K562 (cell line): ENCODE measurements around the gene LMBR1. TPM values are rescaled to one million over a fixed set of nuclear protein-coding genes. Genes with fewer than 3 reads are reported as not detected.

ENCODE experiments used
- ARHGAP35 ChIP-seq: fragments of 450-650 bp; IDR thresholded peaks from 2 replicates; pipeline ENCODE4 v1.6.1; 2018; ENCODE audit not compliant: partially characterized antibody
- CBX2 ChIP-seq: fragments of 200-600 bp; sonication (generic); IDR thresholded peaks from one replicate; pipeline ENCODE4 v1.6.1; 2012; ENCODE audit warnings: mild to moderate bottlenecking, low read length, inconsistent platforms; ENCODE audit not compliant: insufficient read depth, poor library complexity, severe bottlenecking
- DDX20 ChIP-seq: fragments of 450-650 bp; IDR thresholded peaks from 2 replicates; pipeline ENCODE4 v1.6.1; 2016; ENCODE audit warnings: missing genetic modification characterization, low read depth, mild to moderate bottlenecking, missing compliant biosample characterization, moderate library complexity
- GTF2E2 ChIP-seq: fragments of 200-800 bp; sonication (Bioruptor generic); IDR thresholded peaks from 2 replicates; pipeline ENCODE4 v1.6.1; 2016; ENCODE audit warnings: missing genetic modification characterization, missing compliant biosample characterization
- HDAC8 ChIP-seq: fragments of 450-650 bp; IDR thresholded peaks from 2 replicates; pipeline ENCODE4 v1.6.1; 2016; ENCODE audit warnings: mild to moderate bottlenecking, missing genetic modification characterization, moderate library complexity, missing compliant biosample characterization
- HMGN3 ChIP-seq: IDR thresholded peaks from 2 replicates; pipeline ENCODE4 v1.6.1; 2011; ENCODE audit warnings: borderline replicate concordance, low read depth, mild to moderate bottlenecking, mixed read lengths, low read length; ENCODE audit not compliant: insufficient read length; ENCODE audit errors: extremely low read depth
- HOXB6 ChIP-seq: fragments of 250-450 bp; sonication (Bioruptor Pico); IDR thresholded peaks from 2 replicates; pipeline ENCODE4 v1.5.1; 2022; ENCODE audit warnings: mild to moderate bottlenecking, borderline replicate concordance
- HSF4 ChIP-seq: fragments of 250-450 bp; sonication (Bioruptor Pico); IDR thresholded peaks from 2 replicates; pipeline ENCODE4 v2.1.2; 2022; ENCODE audit warnings: mild to moderate bottlenecking, moderate library complexity, borderline replicate concordance
- JUND ChIP-seq, 2 experiments: IDR thresholded peaks; 2 replicates in 1 of 2; 3 replicates in 1 of 2; pipeline ENCODE4 v1.6.1; 2011; ENCODE audit warnings: borderline replicate concordance in 2 of 2, low read depth in 2 of 2, low read length in 2 of 2, improper control_type of control experiment in 1 of 2, missing biosample characterization in 1 of 2, missing genetic modification characterization in 1 of 2, missing genetic modification reagents in 1 of 2
- MAFG ChIP-seq: fragments of 450-650 bp; conservative IDR thresholded peaks from 2 replicates; pipeline ENCODE4 v1.6.1; 2016; ENCODE audit warnings: missing genetic modification characterization, missing compliant biosample characterization
- MEF2D ChIP-seq: conservative IDR thresholded peaks from 2 replicates; pipeline ENCODE4 v1.6.1; 2016; ENCODE audit warnings: low read depth, missing genetic modification characterization, missing compliant biosample characterization
- NEUROD1 ChIP-seq: fragments of 150-350 bp; IDR thresholded peaks from 2 replicates; pipeline ENCODE4 v1.6.1; 2014; ENCODE audit warnings: borderline replicate concordance, low read length, low read depth; ENCODE audit not compliant: partially characterized antibody
- NR2F6 ChIP-seq: fragments of 450-650 bp; formaldehyde crosslinking; IDR thresholded peaks from 2 replicates; pipeline ENCODE4 v1.4.0; 2020; ENCODE audit warnings: mild to moderate bottlenecking
- PTTG1 ChIP-seq: fragments of 450-650 bp; IDR thresholded peaks from 2 replicates; pipeline ENCODE4 v1.6.1; 2016; ENCODE audit warnings: low read depth, mild to moderate bottlenecking, missing genetic modification characterization, missing compliant biosample characterization
- PYGO2 ChIP-seq: fragments of 450-650 bp; IDR thresholded peaks from 2 replicates; pipeline ENCODE4 v1.6.1; 2016; ENCODE audit warnings: mild to moderate bottlenecking, missing genetic modification characterization, moderate library complexity, missing compliant biosample characterization
- STAG1 ChIP-seq: sonication (generic); formaldehyde crosslinking; IDR thresholded peaks from 2 replicates; pipeline ENCODE4 v1.5.0; 2020; ENCODE audit warnings: missing genetic modification reagents, borderline replicate concordance
- ZBED1 ChIP-seq: IDR thresholded peaks from 2 replicates; pipeline ENCODE4 v1.6.1; 2014
- ZFP1 ChIP-seq: fragments of 450-650 bp; formaldehyde crosslinking; IDR thresholded peaks from 2 replicates; pipeline ENCODE4 v1.4.0; 2020; ENCODE audit warnings: mild to moderate bottlenecking, mixed read lengths
- ZNF12 ChIP-seq: sonication (generic); formaldehyde crosslinking; IDR thresholded peaks from 2 replicates; pipeline ENCODE4 v1.4.0; 2020; ENCODE audit warnings: mild to moderate bottlenecking, missing genetic modification reagents
- ZNF121 ChIP-seq: sonication (generic); formaldehyde crosslinking; conservative IDR thresholded peaks from 2 replicates; pipeline ENCODE4 v1.8.0; 2022; ENCODE audit warnings: missing genetic modification reagents
- ZNF133 ChIP-seq: fragments of 250-450 bp; sonication (Bioruptor Pico); IDR thresholded peaks from 2 replicates; pipeline ENCODE4 v1.4.0; 2020; ENCODE audit warnings: mild to moderate bottlenecking
- ZNF311 ChIP-seq: fragments of 250-450 bp; sonication (Bioruptor Pico); IDR thresholded peaks from 2 replicates; pipeline ENCODE4 v1.4.0; 2020; ENCODE audit warnings: mild to moderate bottlenecking, moderate library complexity
- ZNF347 ChIP-seq: fragments of 450-650 bp; formaldehyde crosslinking; IDR thresholded peaks from 2 replicates; pipeline ENCODE4 v1.4.0; 2020; ENCODE audit warnings: low read depth, mild to moderate bottlenecking, moderate library complexity
- ZNF431 ChIP-seq: sonication (generic); formaldehyde crosslinking; IDR thresholded peaks from 2 replicates; pipeline ENCODE4 v1.8.0; 2022; ENCODE audit warnings: mild to moderate bottlenecking, missing genetic modification reagents
- ZNF583 ChIP-seq: fragments of 250-450 bp; sonication (Bioruptor Pico); IDR thresholded peaks from 2 replicates; pipeline ENCODE4 v1.4.0; 2020
- ZNF639 ChIP-seq, 2 experiments: fragments of 200-800 bp in 1 of 2; sonication (Bioruptor generic) in 1 of 2; sonication (generic) in 1 of 2; formaldehyde crosslinking in 1 of 2; IDR thresholded peaks in 1 of 2; conservative IDR thresholded peaks in 1 of 2; 2 replicates each; pipeline versions ENCODE4 v1.5.0 to v1.6.1; 2016 to 2020; ENCODE audit warnings: missing compliant biosample characterization in 1 of 2, missing genetic modification characterization in 1 of 2, missing genetic modification reagents in 1 of 2
- ZNF830 ChIP-seq: fragments of 250-450 bp; sonication (Bioruptor Pico); IDR thresholded peaks from 2 replicates; pipeline ENCODE4 v1.5.0; 2021; ENCODE audit warnings: mild to moderate bottlenecking
- polyA plus RNA-seq, 8 experiments: library from polyadenylated mRNA; depleted of rRNA in 4 of 8; stranded (reverse) in 5 of 8; unstranded in 3 of 8; fragments of >200 nt; fragmentation: Nextera tagmentation in 2 of 8; fragmentation: Illumina TruSeq in 1 of 8; extraction: Ambion mirVana in 2 of 8; extraction: Trizol in 1 of 8; gene quantifications; 2 replicates each; pipeline versions ENCODE4 v1.2.1 to v1.2.3, GENCODE V29; 2011 to 2014; ENCODE audit warnings: inconsistent platforms in 1 of 8, missing spikeins in 1 of 8
- total RNA-seq, 7 experiments: library from RNA; depleted of rRNA in 6 of 7; stranded (reverse); fragments of >200 nt in 6 of 7; fragmentation: Illumina TruSeq in 2 of 7; extraction: Trizol in 2 of 7; gene quantifications; 2 replicates each; pipeline versions ENCODE4 v1.2.1 to v1.2.3, GENCODE V29; 2011 to 2021; ENCODE audit warnings: low replicate concordance in 1 of 7

The LMBR1 gene
- total and polyA plus RNA-seq, 9 of the 15 experiments (the other 6 are each of a cell fraction or from before 2014, with no cell fraction given) = 7.7 to 90.0 (median 59.9) TPM

GRCh38 chr7:156892821-156893706 is at the start of gene LMBR1 (continued):
- TF ChIP-seq HDAC8 (tag) (0 out of 2 replicates have a peak, but pooled peaks have one; percentile 49), NR2F6 (no peak), CBX2 (no peak), ZFP1 (CRISPR knock-in tag) (no peak), HMGN3 (peak; percentile 73), ZNF431 (CRISPR knock-in tag) (peak; percentile 60; the same call in 1 of the 2 replicates), STAG1 (CRISPR knock-in tag) (no peak; the same call in 1 of the 2 replicates), DDX20 (tag) (no peak), ZNF830 (no peak), ZNF12 (CRISPR knock-in tag) (peak; percentile 23), MAFG (tag) (peak; percentile 88), ARHGAP35 (no peak), PYGO2 (tag) (no peak), NEUROD1 (no peak), MEF2D (tag) (no peak), ZBED1 (peak; percentile 45; the same call in 1 of the 2 replicates), ZNF347 (no peak), ZNF639 (CRISPR knock-in tag; conservative IDR thresholded peaks at IDR 0.05 in 1 of 2, IDR thresholded peaks at IDR 0.05 in 1 of 2) (peak in 1 of 2 experiments; percentile 83; a peak in 2 of 4 replicates), ZNF133 (CRISPR knock-in tag) (no peak), PTTG1 (tag) (no peak), HOXB6 (CRISPR knock-in tag) (no peak), ZNF121 (CRISPR knock-in tag) (no peak), HSF4 (CRISPR knock-in tag) (no peak; the same call in 1 of the 2 replicates), ZNF311 (CRISPR knock-in tag) (no peak), JUND (IDR thresholded peaks at IDR 0.05; ENCODE audit: borderline replicate concordance, low read depth, low read length) (no peak; the same call in 1 of the 2 replicates), JUND (tag; IDR thresholded peaks at IDR 0.05; ENCODE audit: borderline replicate concordance, low read depth, low read length) (no peak; the same call in 2 of the 3 replicates), ZNF583 (CRISPR knock-in tag) (no peak), GTF2E2 (tag) (peak; percentile 80; the same call in 1 of the 2 replicates)
